Gastrocnemius medialis (tissue), 4 donors: ENCODE results near the gene RNF115. TPM values are rescaled to one million over a fixed set of nuclear protein-coding genes. Genes with fewer than 3 reads are reported as not detected.
"Not testable (repeated sequence)": the region's sequence is repeated elsewhere in the genome, so short reads cannot be mapped to it uniquely, and the experiment has no call there.

Source experiments
- ATAC-seq, 2 donors: fragments of 150-250 bp; one replicate each; pipeline ENCODE4 v1.9.1; 2016
- DNase-seq, 2 donors: peaks; one replicate each; pipeline ENCODE4 v3.0.0-alpha.2; 2019
- H3K27ac ChIP-seq, 4 donors: fragments of 200-600 bp; sonication (generic); 1 replicate in 1 of 4; 2 replicates in 3 of 4; pipeline ENCODE4 v1.5.1; 2016 to 2018; ENCODE audit warnings: mild to moderate bottlenecking in 2 of 4, moderate library complexity in 1 of 4
- H3K27me3 ChIP-seq, 3 donors: fragments of 200-600 bp; sonication (generic) in 2 of 3; 1 replicate in 1 of 3; 2 replicates in 2 of 3; pipeline versions ENCODE4 v1.5.1 to v1.6.0; 2016 to 2019; ENCODE audit warnings: mild to moderate bottlenecking in 1 of 3, moderate library complexity in 1 of 3
- H3K36me3 ChIP-seq, 2 donors: fragments of 200-600 bp; sonication (generic) in 1 of 2; one replicate each; pipeline ENCODE4 v1.5.1; 2017 to 2018
- H3K4me1 ChIP-seq, 2 donors: fragments of 200-600 bp; sonication (generic) in 1 of 2; one replicate each; pipeline ENCODE4 v1.5.1; 2016 to 2017; ENCODE audit warnings: mild to moderate bottlenecking in 2 of 2
- H3K4me3 ChIP-seq, 4 donors: fragments of 200-600 bp; sonication (generic) in 3 of 4; 1 replicate in 1 of 4; 2 replicates in 3 of 4; pipeline ENCODE4 v1.5.1; 2016 to 2019; ENCODE audit warnings: mild to moderate bottlenecking in 2 of 4
- H3K9me3 ChIP-seq, 3 donors: fragments of 200-600 bp; sonication (generic) in 2 of 3; 1 replicate in 1 of 3; 2 replicates in 2 of 3; pipeline ENCODE4 v1.5.1; 2016 to 2019
- POLR2A ChIP-seq, 2 donors: fragments of 450-650 bp; IDR thresholded peaks; one replicate each; pipeline ENCODE4 v1.6.1; 2017; ENCODE audit warnings: antibody characterized with exemption in 2 of 2, mild to moderate bottlenecking in 2 of 2, moderate library complexity in 2 of 2
- in situ Hi-C, 4 donors: fragments of 200-750 bp; cut with MboI; loops; one replicate each; pipeline versions ENCODE4 v1.15.0 to v1.8.0; 2017; ENCODE audit warnings: low sequenced_read_pairs in 4 of 4
- intact Hi-C: fragments of 100-400 bp; cut with DNase I; formaldehyde crosslinking; loops from one replicate; pipeline ENCODE4 v1.15.1; 2023; ENCODE audit warnings: low total_unique reads
- total RNA-seq, 4 donors: library from RNA; depleted of rRNA; stranded (reverse); fragments of >200 nt; gene quantifications; one replicate each; pipeline versions ENCODE4 v1.1.0 to v1.2.3, GENCODE V29; 2016
- TF ChIP-seq, protein P1 (sequence below), 5 experiments: fragments of 450-650 bp in 3 of 5; fragments of 200-600 bp in 2 of 5; sonication (generic) in 2 of 5; IDR thresholded peaks in 4 of 5; conservative IDR thresholded peaks in 1 of 5; 1 replicate in 4 of 5; 2 replicates in 1 of 5; pipeline ENCODE4 v1.5.1; 2016 to 2019; ENCODE audit warnings: antibody characterized with exemption in 5 of 5, mild to moderate bottlenecking in 3 of 5, moderate library complexity in 3 of 5

RNF115 gene
- total RNA-seq, 4 donors from 2014 or later: 16.1 to 65.4 (median 37.3) TPM

DNA sequence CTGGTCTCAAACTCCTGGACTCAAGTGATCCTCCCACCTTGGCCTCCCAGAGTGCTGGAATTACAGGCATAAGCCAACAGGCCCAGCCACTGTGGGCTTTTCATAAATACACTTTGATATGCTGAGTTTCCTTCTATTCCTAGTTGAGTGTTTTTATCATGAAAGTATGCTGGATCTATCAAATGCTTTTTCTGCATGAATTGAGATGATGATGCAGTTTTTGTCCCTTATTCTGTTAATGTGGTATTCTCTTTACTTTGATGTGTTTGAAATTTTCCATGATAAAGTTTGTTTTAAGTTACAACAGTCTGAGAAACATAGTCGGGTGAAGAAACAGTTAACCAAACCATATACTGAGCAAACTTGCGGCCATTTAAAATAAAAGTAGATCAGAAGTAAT, 24.1 kb downstream of the RNF115 start:
- no peak for DNase-seq
- no peak overlapping the region for H3K27ac ChIP-seq
- no peak for ATAC-seq
- H3K9me3 ChIP-seq: no peaks in the 10 kb centered on the region
- H3K27me3 ChIP-seq: no peaks in the 10 kb centered on the region
- H3K4me3 ChIP-seq: no peak overlapping the region
- H3K36me3 ChIP-seq: no peaks in the 10 kb centered on the region
- H3K4me1 ChIP-seq: peaks cover 45 to 50% of the 10 kb centered on the region in 2 donors
- in situ Hi-C loops: no loop called here
- intact Hi-C loops: no loop called here
- TF ChIP-seq POLR2A (IDR thresholded peaks at IDR 0.05): no peak
- TF ChIP-seq, protein P1, sequence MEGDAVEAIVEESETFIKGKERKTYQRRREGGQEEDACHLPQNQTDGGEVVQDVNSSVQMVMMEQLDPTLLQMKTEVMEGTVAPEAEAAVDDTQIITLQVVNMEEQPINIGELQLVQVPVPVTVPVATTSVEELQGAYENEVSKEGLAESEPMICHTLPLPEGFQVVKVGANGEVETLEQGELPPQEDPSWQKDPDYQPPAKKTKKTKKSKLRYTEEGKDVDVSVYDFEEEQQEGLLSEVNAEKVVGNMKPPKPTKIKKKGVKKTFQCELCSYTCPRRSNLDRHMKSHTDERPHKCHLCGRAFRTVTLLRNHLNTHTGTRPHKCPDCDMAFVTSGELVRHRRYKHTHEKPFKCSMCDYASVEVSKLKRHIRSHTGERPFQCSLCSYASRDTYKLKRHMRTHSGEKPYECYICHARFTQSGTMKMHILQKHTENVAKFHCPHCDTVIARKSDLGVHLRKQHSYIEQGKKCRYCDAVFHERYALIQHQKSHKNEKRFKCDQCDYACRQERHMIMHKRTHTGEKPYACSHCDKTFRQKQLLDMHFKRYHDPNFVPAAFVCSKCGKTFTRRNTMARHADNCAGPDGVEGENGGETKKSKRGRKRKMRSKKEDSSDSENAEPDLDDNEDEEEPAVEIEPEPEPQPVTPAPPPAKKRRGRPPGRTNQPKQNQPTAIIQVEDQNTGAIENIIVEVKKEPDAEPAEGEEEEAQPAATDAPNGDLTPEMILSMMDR (IDR thresholded peaks at IDR 0.05 in 4 of 5, conservative IDR thresholded peaks at IDR 0.05 in 1 of 5): no peak

DNA sequence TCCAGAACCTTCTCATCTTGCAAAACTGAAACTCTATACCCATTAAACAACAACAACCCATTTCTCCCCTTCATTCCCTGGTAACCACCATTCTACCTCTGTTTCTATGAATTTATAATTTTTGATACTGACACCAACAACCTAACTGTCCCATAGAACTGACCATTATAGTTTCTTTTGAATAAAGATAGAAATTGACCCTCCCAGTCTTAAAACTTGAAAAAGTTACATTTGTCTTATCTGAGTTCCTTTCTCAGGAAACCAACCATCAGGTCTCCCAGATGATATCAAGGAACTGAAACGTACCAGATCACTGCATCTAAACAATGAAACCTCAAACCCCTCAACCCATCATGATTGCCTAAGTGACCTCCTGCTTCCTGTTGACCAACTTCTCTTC, 27.1 kb downstream of the RNF115 start:
- intact Hi-C loops: no loop called here
- Histone ChIP-seq H3K4me3 (no peak overlapping the region), H3K4me1 (peaks cover 16 to 24% of the 10 kb centered on the region in 2 donors), H3K27me3 (no peaks in the 10 kb centered on the region), H3K9me3 (no peaks in the 10 kb centered on the region), H3K27ac (no peak overlapping the region), H3K36me3 (peaks cover 0 to 9% of the 10 kb centered on the region in 2 donors)
- no peak for TF ChIP-seq POLR2A (IDR thresholded peaks at IDR 0.05)
- TF ChIP-seq, protein P1 (IDR thresholded peaks at IDR 0.05 in 4 of 5, conservative IDR thresholded peaks at IDR 0.05 in 1 of 5): no peak
- ATAC-seq (no peak), DNase-seq (no peak)
- in situ Hi-C loops: no loop called here

DNA sequence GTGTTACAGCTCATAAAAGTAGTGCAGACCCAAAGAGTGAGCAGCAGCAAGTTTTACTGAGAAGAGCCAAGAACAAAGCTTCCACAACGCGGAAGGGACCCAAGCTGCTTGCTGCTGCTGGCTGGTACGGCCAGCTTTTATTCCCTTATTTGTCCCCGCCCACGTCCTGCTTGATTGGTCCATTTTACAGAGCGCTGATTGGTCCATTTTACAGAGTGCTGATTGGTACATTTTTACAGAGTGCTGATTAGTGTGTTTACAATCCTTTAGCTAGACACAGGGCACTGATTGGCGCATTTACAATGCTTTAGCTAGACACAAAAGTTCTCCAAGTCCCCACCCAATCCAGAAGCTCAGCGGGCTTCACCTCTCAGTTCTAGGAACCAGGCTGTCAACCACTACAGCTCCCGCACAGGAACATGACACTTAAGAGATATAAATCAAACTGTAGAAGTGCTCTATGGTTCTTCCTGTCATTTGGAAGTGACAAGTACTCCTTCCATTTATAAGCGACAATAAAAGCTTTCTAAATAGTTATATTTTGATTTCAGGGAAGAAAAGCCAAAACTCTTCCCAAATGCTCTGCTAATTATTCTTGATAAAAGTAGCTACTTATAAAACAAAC, 28.5 kb downstream of the RNF115 start:
- in situ Hi-C loops: no loop called here

DNA sequence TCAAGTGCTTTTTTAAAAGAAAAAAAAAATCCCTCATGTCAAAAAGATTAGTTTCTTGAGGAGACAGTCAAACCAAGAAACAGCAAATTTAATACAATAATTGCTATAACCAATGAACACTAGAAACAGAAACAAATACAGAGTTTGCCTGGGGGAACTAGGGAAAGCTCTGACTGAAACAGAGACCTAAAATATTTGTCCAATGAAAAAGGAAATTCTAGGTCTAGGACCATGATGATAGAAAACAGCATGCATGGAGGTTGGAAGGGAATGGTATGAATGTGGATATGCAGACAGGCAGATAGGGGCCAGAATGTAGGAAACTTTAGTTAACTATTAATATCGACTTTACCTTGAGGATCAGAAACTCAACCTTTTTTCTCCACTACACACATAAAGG, 31.4 kb downstream of the RNF115 start:
- intact Hi-C loops (no loop called here), in situ Hi-C loops (no loop called here)
- H3K9me3 ChIP-seq: no peaks in the 10 kb centered on the region
- TF ChIP-seq POLR2A (IDR thresholded peaks at IDR 0.05): no peak
- TF ChIP-seq, protein P1 (IDR thresholded peaks at IDR 0.05 in 4 of 5, conservative IDR thresholded peaks at IDR 0.05 in 1 of 5): no peak
- H3K4me3 ChIP-seq: no peak overlapping the region
- ATAC-seq: no peak
- H3K4me1 ChIP-seq: peaks cover 0 to 9% of the 10 kb centered on the region in 2 donors
- no peak overlapping the region for H3K27ac ChIP-seq
- H3K27me3 ChIP-seq: no peaks in the 10 kb centered on the region
- peaks cover 0 to 15% of the 10 kb centered on the region in 2 donors for H3K36me3 ChIP-seq
- DNase-seq: no peak

More for the DNA sequence above, 28.5 kb downstream of the RNF115 start:
- DNase-seq (no peak), ATAC-seq (no peak)
- Histone ChIP-seq H3K9me3 (no peaks in the 10 kb centered on the region), H3K27me3 (no peaks in the 10 kb centered on the region), H3K36me3 (peaks cover 0 to 9% of the 10 kb centered on the region in 2 donors), H3K4me1 (peaks cover 2 to 11% of the 10 kb centered on the region in 2 donors), H3K4me3 (no peak overlapping the region), H3K27ac (no peak overlapping the region)
- intact Hi-C loops: no loop called here
- TF ChIP-seq POLR2A (IDR thresholded peaks at IDR 0.05): no peak
- TF ChIP-seq, protein P1 (IDR thresholded peaks at IDR 0.05 in 4 of 5, conservative IDR thresholded peaks at IDR 0.05 in 1 of 5): no peak

DNA sequence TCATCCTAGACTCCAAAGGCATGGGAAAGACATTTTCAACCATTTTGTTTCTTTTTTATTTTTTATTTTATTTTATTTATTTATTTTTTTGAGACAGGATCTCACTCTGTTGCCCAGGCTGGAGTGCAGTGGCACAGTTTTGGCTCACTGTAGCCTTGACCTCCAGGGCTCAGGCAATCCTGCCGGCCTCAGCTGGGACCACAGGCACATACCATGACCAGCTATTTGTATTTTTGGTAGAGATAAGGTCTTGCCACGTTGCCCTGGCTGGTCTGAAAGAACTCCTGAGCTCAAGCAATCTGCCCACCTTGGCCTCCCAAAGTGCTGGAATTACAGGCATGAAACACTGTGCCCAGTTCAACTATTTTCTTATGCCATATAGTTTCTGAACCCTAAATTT, 32.0 kb downstream of the RNF115 start:
- H3K4me3 ChIP-seq, H3K27ac ChIP-seq, in situ Hi-C loops: not testable (repeated sequence)

More for the DNA sequence above, 32.0 kb downstream of the RNF115 start:
- ATAC-seq, H3K9me3 ChIP-seq, DNase-seq, intact Hi-C loops, H3K27me3 ChIP-seq: not testable (repeated sequence)
- Histone ChIP-seq H3K36me3 (peaks cover 0 to 15% of the 10 kb centered on the region in 2 donors), H3K4me1 (peaks cover under 1 to 14% of the 10 kb centered on the region in 2 donors)
